H1 (cell line): ENCODE measurements around the gene ARHGAP25.

ENCODE experiments used
- CEBPB ChIP-seq: IDR thresholded peaks from 2 replicates; pipeline ENCODE4 v1.6.1; 2012; ENCODE audit warnings: low read depth, low read length
- POLR2A ChIP-seq, 2 experiments: IDR thresholded peaks; 1 replicate in 1 of 2; 2 replicates in 1 of 2; pipeline ENCODE4 v1.6.1; 2011; ENCODE audit warnings: low read depth in 2 of 2, low read length in 2 of 2, mild to moderate bottlenecking in 2 of 2; ENCODE audit errors: control extremely low read depth in 1 of 2
- TF ChIP-seq, protein P1 (sequence below), 3 experiments: IDR thresholded peaks; 1 replicate in 2 of 3; 2 replicates in 1 of 3; pipeline versions ENCODE4 v1.5.1 to v1.6.1; 2011; ENCODE audit warnings: low read length in 3 of 3, mild to moderate bottlenecking in 3 of 3, inconsistent platforms in 2 of 3, low read depth in 1 of 3, moderate library complexity in 1 of 3; ENCODE audit not compliant: insufficient read depth in 1 of 3; ENCODE audit errors: control extremely low read depth in 1 of 3

DNA sequence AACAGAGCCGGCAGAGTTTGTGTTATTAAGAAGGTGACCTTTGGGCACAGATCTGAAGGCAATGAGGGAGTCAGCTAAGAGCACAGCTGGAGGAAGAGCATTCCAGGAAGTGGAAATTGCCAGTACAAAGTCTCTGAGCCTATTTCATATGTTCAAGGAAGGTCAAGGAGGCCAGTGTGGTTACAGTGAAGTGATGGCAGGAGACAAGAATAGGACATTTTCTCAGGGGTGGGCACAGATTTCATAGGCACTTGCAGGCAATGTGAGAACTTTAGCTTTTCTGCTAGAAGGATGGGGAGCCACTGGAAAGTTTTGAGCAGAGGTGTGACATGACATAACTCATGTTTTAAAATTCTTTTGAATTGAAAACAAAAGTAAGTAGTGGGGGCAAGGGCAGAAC is 50.3 kb downstream of the ARHGAP25 start:
- TF ChIP-seq, protein P1, sequence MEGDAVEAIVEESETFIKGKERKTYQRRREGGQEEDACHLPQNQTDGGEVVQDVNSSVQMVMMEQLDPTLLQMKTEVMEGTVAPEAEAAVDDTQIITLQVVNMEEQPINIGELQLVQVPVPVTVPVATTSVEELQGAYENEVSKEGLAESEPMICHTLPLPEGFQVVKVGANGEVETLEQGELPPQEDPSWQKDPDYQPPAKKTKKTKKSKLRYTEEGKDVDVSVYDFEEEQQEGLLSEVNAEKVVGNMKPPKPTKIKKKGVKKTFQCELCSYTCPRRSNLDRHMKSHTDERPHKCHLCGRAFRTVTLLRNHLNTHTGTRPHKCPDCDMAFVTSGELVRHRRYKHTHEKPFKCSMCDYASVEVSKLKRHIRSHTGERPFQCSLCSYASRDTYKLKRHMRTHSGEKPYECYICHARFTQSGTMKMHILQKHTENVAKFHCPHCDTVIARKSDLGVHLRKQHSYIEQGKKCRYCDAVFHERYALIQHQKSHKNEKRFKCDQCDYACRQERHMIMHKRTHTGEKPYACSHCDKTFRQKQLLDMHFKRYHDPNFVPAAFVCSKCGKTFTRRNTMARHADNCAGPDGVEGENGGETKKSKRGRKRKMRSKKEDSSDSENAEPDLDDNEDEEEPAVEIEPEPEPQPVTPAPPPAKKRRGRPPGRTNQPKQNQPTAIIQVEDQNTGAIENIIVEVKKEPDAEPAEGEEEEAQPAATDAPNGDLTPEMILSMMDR (IDR thresholded peaks at IDR 0.05; ENCODE audit: control extremely low read depth in 1 of 3, insufficient read depth in 1 of 3, low read depth in 1 of 3, low read length in 3 of 3), result no peak
- TF ChIP-seq POLR2A (IDR thresholded peaks at IDR 0.05; ENCODE audit: control extremely low read depth in 1 of 2, low read depth in 2 of 2, low read length in 2 of 2) (no peak), CEBPB (no peak)
